HG02870 (cell line): ENCODE data around the gene USP17L25.
"Not testable (repeated sequence)": the region's sequence is repeated elsewhere in the genome, so short reads cannot be mapped to it uniquely, and the experiment has no call there.

Experiments
- ATAC-seq: cut with Tn5 transposase; IDR thresholded peaks from one replicate; pipeline ENCODE4 v1.9.1; 2021; ENCODE audit warnings: mild to moderate bottlenecking, moderate library complexity; ENCODE audit not compliant: unreplicated experiment

The USP17L25 gene, protein sequence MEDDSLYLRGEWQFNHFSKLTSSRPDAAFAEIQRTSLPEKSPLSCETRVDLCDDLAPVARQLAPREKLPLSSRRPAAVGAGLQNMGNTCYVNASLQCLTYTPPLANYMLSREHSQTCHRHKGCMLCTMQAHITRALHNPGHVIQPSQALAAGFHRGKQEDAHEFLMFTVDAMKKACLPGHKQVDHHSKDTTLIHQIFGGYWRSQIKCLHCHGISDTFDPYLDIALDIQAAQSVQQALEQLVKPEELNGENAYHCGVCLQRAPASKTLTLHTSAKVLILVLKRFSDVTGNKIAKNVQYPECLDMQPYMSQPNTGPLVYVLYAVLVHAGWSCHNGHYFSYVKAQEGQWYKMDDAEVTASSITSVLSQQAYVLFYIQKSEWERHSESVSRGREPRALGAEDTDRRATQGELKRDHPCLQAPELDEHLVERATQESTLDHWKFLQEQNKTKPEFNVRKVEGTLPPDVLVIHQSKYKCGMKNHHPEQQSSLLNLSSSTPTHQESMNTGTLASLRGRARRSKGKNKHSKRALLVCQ

DNA sequence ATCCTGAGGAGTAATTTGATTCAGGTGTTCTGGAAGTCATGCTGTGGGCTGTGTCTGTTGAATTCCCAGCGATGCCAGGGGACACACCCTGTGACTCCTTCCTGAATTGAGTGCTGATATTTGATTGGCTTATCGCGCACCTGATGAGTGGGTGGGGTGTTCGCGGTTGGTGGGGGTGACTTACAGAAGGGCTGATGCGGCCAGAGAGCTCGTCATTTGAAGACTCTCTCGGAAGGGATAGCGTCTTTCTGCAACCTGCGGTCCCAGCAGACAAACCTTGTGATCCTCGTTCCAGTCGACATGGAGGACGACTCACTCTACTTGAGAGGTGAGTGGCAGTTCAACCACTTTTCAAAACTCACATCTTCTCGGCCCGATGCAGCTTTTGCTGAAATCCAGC lies at the start of gene USP17L25:
TSS of gene USP17L25 (plus strand) at position 301 of the 400 bp plus-strand sequence. CDS start at position 301, 0 bp downstream.
- not testable (repeated sequence) for ATAC-seq

DNA sequence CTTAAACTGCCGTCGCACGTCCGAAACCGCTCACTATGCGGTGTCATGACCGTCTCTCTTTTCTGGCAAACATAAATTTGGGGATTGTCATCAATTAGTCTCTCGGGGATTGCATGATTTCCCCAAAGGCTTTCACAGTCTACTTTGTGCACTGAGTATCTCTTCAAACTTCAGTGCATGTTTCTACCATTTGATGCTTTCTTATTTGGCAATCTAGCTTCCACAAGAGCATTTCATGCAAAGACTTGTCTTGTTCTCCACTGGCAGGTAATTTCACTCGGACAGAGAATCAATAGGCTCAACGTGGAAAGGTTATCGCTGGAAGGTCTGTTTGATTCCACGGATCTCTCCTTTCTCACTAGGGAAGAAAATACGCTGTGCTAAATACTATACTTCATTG lies 5.5 kb upstream of the USP17L25 start:
- not testable (repeated sequence) for ATAC-seq

DNA sequence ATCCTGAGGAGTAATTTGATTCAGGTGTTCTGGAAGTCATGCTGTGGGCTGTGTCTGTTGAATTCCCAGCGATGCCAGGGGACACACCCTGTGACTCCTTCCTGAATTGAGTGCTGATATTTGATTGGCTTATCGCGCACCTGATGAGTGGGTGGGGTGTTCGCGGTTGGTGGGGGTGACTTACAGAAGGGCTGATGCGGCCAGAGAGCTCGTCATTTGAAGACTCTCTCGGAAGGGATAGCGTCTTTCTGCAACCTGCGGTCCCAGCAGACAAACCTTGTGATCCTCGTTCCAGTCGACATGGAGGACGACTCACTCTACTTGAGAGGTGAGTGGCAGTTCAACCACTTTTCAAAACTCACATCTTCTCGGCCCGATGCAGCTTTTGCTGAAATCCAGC lies 4.8 kb upstream of the USP17L25 start, which contains the start of gene USP17L24:
TSS of gene USP17L24 (plus strand) at position 301 of the 400 bp plus-strand sequence. CDS start at position 301, 0 bp downstream.
- ATAC-seq = not testable (repeated sequence)

DNA sequence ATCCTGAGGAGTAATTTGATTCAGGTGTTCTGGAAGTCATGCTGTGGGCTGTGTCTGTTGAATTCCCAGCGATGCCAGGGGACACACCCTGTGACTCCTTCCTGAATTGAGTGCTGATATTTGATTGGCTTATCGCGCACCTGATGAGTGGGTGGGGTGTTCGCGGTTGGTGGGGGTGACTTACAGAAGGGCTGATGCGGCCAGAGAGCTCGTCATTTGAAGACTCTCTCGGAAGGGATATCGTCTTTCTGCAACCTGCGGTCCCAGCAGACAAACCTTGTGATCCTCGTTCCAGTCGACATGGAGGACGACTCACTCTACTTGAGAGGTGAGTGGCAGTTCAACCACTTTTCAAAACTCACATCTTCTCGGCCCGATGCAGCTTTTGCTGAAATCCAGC lies 4.6 kb downstream of the USP17L25 start, which contains the start of gene USP17L26:
TSS of gene USP17L26 (plus strand) at position 301 of the 400 bp plus-strand sequence. CDS start at position 301, 0 bp downstream.
- ATAC-seq = not testable (repeated sequence)

DNA sequence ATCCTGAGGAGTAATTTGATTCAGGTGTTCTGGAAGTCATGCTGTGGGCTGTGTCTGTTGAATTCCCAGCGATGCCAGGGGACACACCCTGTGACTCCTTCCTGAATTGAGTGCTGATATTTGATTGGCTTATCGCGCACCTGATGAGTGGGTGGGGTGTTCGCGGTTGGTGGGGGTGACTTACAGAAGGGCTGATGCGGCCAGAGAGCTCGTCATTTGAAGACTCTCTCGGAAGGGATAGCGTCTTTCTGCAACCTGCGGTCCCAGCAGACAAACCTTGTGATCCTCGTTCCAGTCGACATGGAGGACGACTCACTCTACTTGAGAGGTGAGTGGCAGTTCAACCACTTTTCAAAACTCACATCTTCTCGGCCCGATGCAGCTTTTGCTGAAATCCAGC lies 9.4 kb downstream of the USP17L25 start, which contains the start of gene USP17L5:
TSS of gene USP17L5 (plus strand) at position 301 of the 400 bp plus-strand sequence. CDS start at position 301, 0 bp downstream.
- ATAC-seq = not testable (repeated sequence)

DNA sequence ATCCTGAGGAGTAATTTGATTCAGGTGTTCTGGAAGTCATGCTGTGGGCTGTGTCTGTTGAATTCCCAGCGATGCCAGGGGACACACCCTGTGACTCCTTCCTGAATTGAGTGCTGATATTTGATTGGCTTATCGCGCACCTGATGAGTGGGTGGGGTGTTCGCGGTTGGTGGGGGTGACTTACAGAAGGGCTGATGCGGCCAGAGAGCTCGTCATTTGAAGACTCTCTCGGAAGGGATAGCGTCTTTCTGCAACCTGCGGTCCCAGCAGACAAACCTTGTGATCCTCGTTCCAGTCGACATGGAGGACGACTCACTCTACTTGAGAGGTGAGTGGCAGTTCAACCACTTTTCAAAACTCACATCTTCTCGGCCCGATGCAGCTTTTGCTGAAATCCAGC lies 14.1 kb downstream of the USP17L25 start, which contains the start of gene USP17L27:
TSS of gene USP17L27 (plus strand) at position 301 of the 400 bp plus-strand sequence. CDS start at position 301, 0 bp downstream.
- not testable (repeated sequence) for ATAC-seq

DNA sequence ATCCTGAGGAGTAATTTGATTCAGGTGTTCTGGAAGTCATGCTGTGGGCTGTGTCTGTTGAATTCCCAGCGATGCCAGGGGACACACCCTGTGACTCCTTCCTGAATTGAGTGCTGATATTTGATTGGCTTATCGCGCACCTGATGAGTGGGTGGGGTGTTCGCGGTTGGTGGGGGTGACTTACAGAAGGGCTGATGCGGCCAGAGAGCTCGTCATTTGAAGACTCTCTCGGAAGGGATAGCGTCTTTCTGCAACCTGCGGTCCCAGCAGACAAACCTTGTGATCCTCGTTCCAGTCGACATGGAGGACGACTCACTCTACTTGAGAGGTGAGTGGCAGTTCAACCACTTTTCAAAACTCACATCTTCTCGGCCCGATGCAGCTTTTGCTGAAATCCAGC lies 18.9 kb downstream of the USP17L25 start, which contains the start of gene USP17L28:
TSS of gene USP17L28 (plus strand) at position 301 of the 400 bp plus-strand sequence. CDS start at position 301, 0 bp downstream.
- ATAC-seq = not testable (repeated sequence)

DNA sequence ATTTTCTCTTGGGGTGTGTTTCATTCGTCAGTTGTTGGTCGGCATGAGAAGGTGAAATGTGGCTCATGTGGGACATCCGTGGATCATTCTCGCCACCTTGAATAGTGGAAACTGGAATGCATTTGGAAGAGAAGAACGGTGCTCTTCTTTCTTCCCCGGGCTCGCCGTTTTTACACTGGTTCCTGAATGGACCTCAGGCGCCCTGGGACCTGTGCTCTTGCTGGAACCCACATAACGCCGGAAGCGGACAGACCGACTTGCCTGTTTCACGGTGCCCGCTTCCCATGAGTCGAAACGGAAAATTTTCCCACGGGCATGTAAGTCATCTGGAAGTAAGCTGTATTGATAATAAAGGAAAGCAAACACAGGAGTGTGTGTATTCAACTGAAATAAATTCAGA lies 21.2 kb downstream of the USP17L25 start:
- ATAC-seq = not testable (repeated sequence)

DNA sequence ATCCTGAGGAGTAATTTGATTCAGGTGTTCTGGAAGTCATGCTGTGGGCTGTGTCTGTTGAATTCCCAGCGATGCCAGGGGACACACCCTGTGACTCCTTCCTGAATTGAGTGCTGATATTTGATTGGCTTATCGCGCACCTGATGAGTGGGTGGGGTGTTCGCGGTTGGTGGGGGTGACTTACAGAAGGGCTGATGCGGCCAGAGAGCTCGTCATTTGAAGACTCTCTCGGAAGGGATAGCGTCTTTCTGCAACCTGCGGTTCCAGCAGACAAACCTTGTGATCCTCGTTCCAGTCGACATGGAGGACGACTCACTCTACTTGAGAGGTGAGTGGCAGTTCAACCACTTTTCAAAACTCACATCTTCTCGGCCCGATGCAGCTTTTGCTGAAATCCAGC lies 23.6 kb downstream of the USP17L25 start, which contains the start of gene USP17L29:
TSS of gene USP17L29 (plus strand) at position 301 of the 400 bp plus-strand sequence. CDS start at position 301, 0 bp downstream.
- ATAC-seq = not testable (repeated sequence)

DNA sequence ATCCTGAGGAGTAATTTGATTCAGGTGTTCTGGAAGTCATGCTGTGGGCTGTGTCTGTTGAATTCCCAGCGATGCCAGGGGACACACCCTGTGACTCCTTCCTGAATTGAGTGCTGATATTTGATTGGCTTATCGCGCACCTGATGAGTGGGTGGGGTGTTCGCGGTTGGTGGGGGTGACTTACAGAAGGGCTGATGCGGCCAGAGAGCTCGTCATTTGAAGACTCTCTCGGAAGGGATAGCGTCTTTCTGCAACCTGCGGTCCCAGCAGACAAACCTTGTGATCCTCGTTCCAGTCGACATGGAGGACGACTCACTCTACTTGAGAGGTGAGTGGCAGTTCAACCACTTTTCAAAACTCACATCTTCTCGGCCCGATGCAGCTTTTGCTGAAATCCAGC lies 33.1 kb downstream of the USP17L25 start, which contains the start of gene USP17L30:
TSS of gene USP17L30 (plus strand) at position 301 of the 400 bp plus-strand sequence. CDS start at position 301, 0 bp downstream.
- not testable (repeated sequence) for ATAC-seq

DNA sequence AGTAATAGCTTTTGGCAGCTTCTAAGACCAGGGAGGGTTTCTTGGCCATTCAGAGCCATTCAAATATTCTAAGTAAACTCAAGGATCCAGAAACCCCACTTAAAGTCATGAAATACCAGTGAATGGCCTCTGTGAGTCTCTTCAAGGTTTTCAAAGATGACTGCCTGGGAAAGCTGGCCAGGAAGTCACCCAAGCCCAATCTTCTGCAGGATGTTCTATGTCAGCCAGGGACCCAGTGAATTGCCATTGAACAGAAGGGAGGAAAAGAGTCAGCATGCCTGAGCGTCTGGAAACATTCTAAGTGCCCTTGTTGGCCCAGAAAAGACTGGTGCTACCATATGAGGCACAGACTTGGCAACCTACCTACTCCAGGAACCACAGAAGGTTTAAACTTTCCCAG lies 50.2 kb downstream of the USP17L25 start:
- not testable (repeated sequence) for ATAC-seq
